ENCODE data around the gene LRP2.

LRP2 gene

GRCh38 chr2:169107645-169108044 is 254.7 kb downstream of the LRP2 start:
- Histone ChIP-seq H3K9me3 (ENCODE audit: control insufficient read depth, low read length) (no peaks in the 10 kb centered on the region), H3K79me2 (no peaks in the 10 kb centered on the region), H2AFZ (no peak overlapping the region), H3K9ac (no peak overlapping the region), H3K27me3 (ENCODE audit: control insufficient read depth, insufficient read depth, low read length) (no peaks in the 10 kb centered on the region), H3K4me1 (no peaks in the 10 kb centered on the region), H3K4me3 (ENCODE audit: low read depth, low read length) (no peak overlapping the region), H3K4me2 (ENCODE audit: low read length) (no peak overlapping the region), H3K27ac (no peak overlapping the region), H3K36me3 (ENCODE audit: control insufficient read depth, insufficient read depth, low read length) (no peaks in the 10 kb centered on the region)
- TF ChIP-seq CTCF (IDR thresholded peaks at IDR 0.05): no peak

GRCh38 chr2:169106563-169107545 is 255.5 kb downstream of the LRP2 start:
- H3K9me3 ChIP-seq (ENCODE audit: control insufficient read depth, low read length): no peaks in the 10 kb centered on the region
- no peaks in the 10 kb centered on the region for H3K4me1 ChIP-seq
- H3K27me3 ChIP-seq (ENCODE audit: control insufficient read depth, insufficient read depth, low read length): no peaks in the 10 kb centered on the region
- no peaks in the 10 kb centered on the region for H3K36me3 ChIP-seq (ENCODE audit: control insufficient read depth, insufficient read depth, low read length)
- TF ChIP-seq CTCF (IDR thresholded peaks at IDR 0.05): no peak
- no peak overlapping the region for H3K4me2 ChIP-seq (ENCODE audit: low read length)
- no peak overlapping the region for H3K4me3 ChIP-seq (ENCODE audit: low read depth, low read length)
- H3K79me2 ChIP-seq: no peaks in the 10 kb centered on the region
- H2AFZ ChIP-seq: no peak overlapping the region
- H3K9ac ChIP-seq: no peak overlapping the region
- no peak overlapping the region for H3K27ac ChIP-seq

- Histone ChIP-seq H3K9ac (no peak overlapping the region), H3K4me2 (ENCODE audit: low read length) (no peak overlapping the region), H3K4me3 (ENCODE audit: low read depth, low read length) (no peak overlapping the region), H3K9me3 (ENCODE audit: control insufficient read depth, low read length) (no peaks in the 10 kb centered on the region), H3K79me2 (no peaks in the 10 kb centered on the region), H3K27me3 (ENCODE audit: control insufficient read depth, insufficient read depth, low read length) (no peaks in the 10 kb centered on the region), H3K27ac (no peak overlapping the region), H3K36me3 (ENCODE audit: control insufficient read depth, insufficient read depth, low read length) (no peaks in the 10 kb centered on the region), H3K4me1 (no peaks in the 10 kb centered on the region), H2AFZ (no peak overlapping the region)
- TF ChIP-seq CTCF (IDR thresholded peaks at IDR 0.05): no peak
Measured at GRCh38 chr2:169106134-169106533, 256.2 kb downstream of the LRP2 start.

- Histone ChIP-seq H3K9me3 (ENCODE audit: control insufficient read depth, low read length) (no peaks in the 10 kb centered on the region), H3K4me2 (ENCODE audit: low read length) (no peak overlapping the region), H2AFZ (no peak overlapping the region), H3K4me1 (no peaks in the 10 kb centered on the region), H3K36me3 (ENCODE audit: control insufficient read depth, insufficient read depth, low read length) (no peaks in the 10 kb centered on the region), H3K4me3 (ENCODE audit: low read depth, low read length) (no peak overlapping the region), H3K79me2 (no peaks in the 10 kb centered on the region), H3K27me3 (ENCODE audit: control insufficient read depth, insufficient read depth, low read length) (no peaks in the 10 kb centered on the region), H3K27ac (no peak overlapping the region), H3K9ac (no peak overlapping the region)
- TF ChIP-seq CTCF (IDR thresholded peaks at IDR 0.05): no peak
Measured at GRCh38 chr2:169105476-169105875, 256.9 kb downstream of the LRP2 start.

- H3K9ac ChIP-seq: no peak overlapping the region
- no peaks in the 10 kb centered on the region for H3K27me3 ChIP-seq (ENCODE audit: control insufficient read depth, insufficient read depth, low read length)
- no peak for TF ChIP-seq CTCF (IDR thresholded peaks at IDR 0.05)
- no peaks in the 10 kb centered on the region for H3K4me1 ChIP-seq
- no peak overlapping the region for H3K4me3 ChIP-seq (ENCODE audit: low read depth, low read length)
- H3K27ac ChIP-seq: no peak overlapping the region
- H3K4me2 ChIP-seq (ENCODE audit: low read length): no peak overlapping the region
- no peaks in the 10 kb centered on the region for H3K9me3 ChIP-seq (ENCODE audit: control insufficient read depth, low read length)
- H3K36me3 ChIP-seq (ENCODE audit: control insufficient read depth, insufficient read depth, low read length): no peaks in the 10 kb centered on the region
- no peak overlapping the region for H2AFZ ChIP-seq
- no peaks in the 10 kb centered on the region for H3K79me2 ChIP-seq
Measured at GRCh38 chr2:169104848-169105247, 257.5 kb downstream of the LRP2 start.
